Kidney (tissue), 14 donors: ENCODE results near the gene FETUB. TPM values are rescaled to one million over a fixed set of nuclear protein-coding genes. Genes with fewer than 3 reads are reported as not detected.
A peak's percentile ranks its signal among the peaks of the same experiment; 100 is the strongest.

Source experiments
- DNase-seq, 5 donors: peaks; one replicate each; pipeline ENCODE4 v3.0.0-alpha.2; 2013 to 2020
- FAIRE-seq: peaks from 2 replicates; lab custom pipeline; 2012; peaks lifted over from hg19 to GRCh38; lab: Jason Lieb, UNC
- H3K27ac ChIP-seq, 2 donors: one replicate each; pipeline ENCODE4 v1.7.0; 2013; ENCODE audit warnings: low read depth in 2 of 2, low read length in 2 of 2, inconsistent platforms in 1 of 2
- H3K27me3 ChIP-seq: one replicate; pipeline ENCODE4 v1.7.1; 2013; ENCODE audit warnings: low read length, inconsistent platforms; ENCODE audit not compliant: control insufficient read depth, insufficient read depth
- H3K36me3 ChIP-seq, 3 donors: one replicate each; pipeline versions ENCODE4 v1.7.0 to v1.7.1; 2013; ENCODE audit warnings: low read length in 3 of 3, control low read depth in 1 of 3, inconsistent platforms in 1 of 3; ENCODE audit not compliant: insufficient read depth in 3 of 3, control insufficient read depth in 2 of 3
- H3K4me1 ChIP-seq, 3 donors: one replicate each; pipeline versions ENCODE4 v1.7.0 to v1.7.1; 2013; ENCODE audit warnings: low read length in 3 of 3, inconsistent platforms in 1 of 3, low read depth in 1 of 3; ENCODE audit not compliant: control insufficient read depth in 2 of 3, insufficient read depth in 2 of 3
- H3K4me3 ChIP-seq, 3 donors: one replicate each; pipeline versions ENCODE4 v1.7.0 to v1.8.1; 2013; ENCODE audit warnings: low read length in 3 of 3, control low read depth in 1 of 3, inconsistent platforms in 1 of 3
- H3K9ac ChIP-seq, 3 donors: one replicate each; pipeline versions ENCODE4 v1.7.0 to v1.7.1; 2013; ENCODE audit warnings: low read length in 3 of 3, control low read depth in 1 of 3, inconsistent platforms in 1 of 3
- H3K9me3 ChIP-seq, 3 donors: one replicate each; pipeline versions ENCODE4 v1.7.0 to v1.7.1; 2013; ENCODE audit warnings: low read length in 3 of 3, control low read depth in 1 of 3, inconsistent platforms in 1 of 3; ENCODE audit not compliant: control insufficient read depth in 2 of 3, insufficient read depth in 1 of 3
- CTCF ChIP-seq: IDR thresholded peaks from 3 replicates; pipeline ENCODE4 v1.5.1; 2012; ENCODE audit warnings: mild to moderate bottlenecking, moderate library complexity, borderline replicate concordance; ENCODE audit not compliant: insufficient read depth; ENCODE audit errors: extremely low read depth
- intact Hi-C: fragments of 100-400 bp; cut with DNase I; formaldehyde crosslinking; loops from one replicate; pipeline ENCODE4 v1.11.1; 2022
- polyA plus RNA-seq: library from polyadenylated mRNA; stranded (reverse); fragments of 350-450 nt; fragmentation: Illumina TruSeq; extraction: RNeasy Lipid Tissue Mini Kit (QIAGEN cat#74804); gene quantifications from one replicate; pipeline ENCODE4 v1.2.3, GENCODE V29; 2014; ENCODE audit warnings: low read depth, low replicate concordance; ENCODE audit not compliant: insufficient read depth
- total RNA-seq: library from RNA; stranded (reverse); fragmentation: NEBNext Ultra II Directional; extraction: Animal tissue kit (Norgen Biotek cat#: 25700); gene quantifications from one replicate; pipeline ENCODE4 v1.2.1, GENCODE V29; 2021
- donor health status: control.
- donor health status: control.
- donor health status: control.
- donor health status: control.
- donor health status: control.
- donor health status: DM: yes; HTN: yes; CAD: no.
- donor health status: Normal renal cell carcinoma (clear cell type).

The FETUB gene
- total and polyA plus RNA-seq, 2 donors from 2014 or later: not detected

GRCh38 chr3:186617036-186617946 is 22.9 kb upstream of the FETUB start:
- H3K36me3 ChIP-seq: no peaks in the 10 kb centered on the region
- DNase-seq (peak; percentile 82 to 97 (median 87)), FAIRE-seq (no peak)
- peak overlapping the region in 1 of 3 donors; percentile 1 for H3K9ac ChIP-seq
- H3K27ac ChIP-seq: no peak overlapping the region
- no peaks in the 10 kb centered on the region for H3K27me3 ChIP-seq
- no peaks in the 10 kb centered on the region for H3K9me3 ChIP-seq
- peak overlapping the region in 2 of 3 donors; percentile 36 to 37 for H3K4me3 ChIP-seq
- TF ChIP-seq CTCF: peak; percentile 94
- peaks cover 0 to 5% (median 0%) of the 10 kb centered on the region in 3 donors for H3K4me1 ChIP-seq
- intact Hi-C loops: loop anchor here (10.0 kb wide), 1 partner anchor 642 kb away; no protein-coding TSS in a partner anchor

- intact Hi-C loops: loop anchor here (10.0 kb wide), 1 partner anchor 644 kb away; no protein-coding TSS in a partner anchor
- Histone ChIP-seq H3K4me1 (peaks cover 0 to 5% (median 0%) of the 10 kb centered on the region in 3 donors), H3K27ac (no peak overlapping the region), H3K4me3 (no peak overlapping the region), H3K9me3 (no peaks in the 10 kb centered on the region), H3K9ac (no peak overlapping the region), H3K27me3 (no peaks in the 10 kb centered on the region), H3K36me3 (no peaks in the 10 kb centered on the region)
- no peak for TF ChIP-seq CTCF
- FAIRE-seq (no peak), DNase-seq (no peak)
Observed at GRCh38 chr3:186618318-186618938, 21.8 kb upstream of the FETUB start.

- no peak overlapping the region for H3K27ac ChIP-seq
- no peak for TF ChIP-seq CTCF
- FAIRE-seq (no peak), DNase-seq (no peak)
- intact Hi-C loops: loop anchor here (10.0 kb wide), 1 partner anchor 645 kb away; no protein-coding TSS in a partner anchor
- H3K4me1 ChIP-seq: peaks cover 0 to 5% (median 0%) of the 10 kb centered on the region in 3 donors
- H3K4me3 ChIP-seq: no peak overlapping the region
- H3K36me3 ChIP-seq: no peaks in the 10 kb centered on the region
- no peaks in the 10 kb centered on the region for H3K9me3 ChIP-seq
- H3K27me3 ChIP-seq: no peaks in the 10 kb centered on the region
- H3K9ac ChIP-seq: no peak overlapping the region
Observed at GRCh38 chr3:186619787-186620212, 20.4 kb upstream of the FETUB start.
